ENCODE measurements around the gene NAA15.
"Not testable (repeated sequence)": the region's sequence is repeated elsewhere in the genome, so short reads cannot be mapped to it uniquely, and the experiment has no call there.

The NAA15 gene

GRCh38 chr4:139453041-139453370, 151.7 kb downstream of the NAA15 start:
- DNase-seq (ENCODE audit: low read depth) = peak; percentile 35

- peak; percentile 93 for DNase-seq (ENCODE audit: low read depth)
These were observed 152.2 kb downstream of the NAA15 start for GRCh38 chr4:139453371-139454110.

GRCh38 chr4:139454111-139455045, 153.1 kb downstream of the NAA15 start, which contains the start of gene RAB33B:
Gene RAB33B (plus strand): TSS chr4:139454121. CDS start chr4:139454196, 75 bp downstream.
- DNase-seq (ENCODE audit: low read depth) = no peak

- no peak for DNase-seq (ENCODE audit: low read depth)
These were observed 153.8 kb downstream of the NAA15 start for GRCh38 chr4:139455126-139455538.

- no peak for DNase-seq (ENCODE audit: low read depth)
These were observed 156.0 kb downstream of the NAA15 start for GRCh38 chr4:139457318-139457717.

GRCh38 chr4:139458543-139458942, 157.2 kb downstream of the NAA15 start:
- no peak for DNase-seq (ENCODE audit: low read depth)

GRCh38 chr4:139458999-139459398, 157.7 kb downstream of the NAA15 start:
- DNase-seq (ENCODE audit: low read depth) = no peak

GRCh38 chr4:139460565-139460964, 159.3 kb downstream of the NAA15 start:
- DNase-seq (ENCODE audit: low read depth) = no peak

- DNase-seq (ENCODE audit: low read depth) = no peak
These were observed 159.8 kb downstream of the NAA15 start for GRCh38 chr4:139461022-139461628.

- DNase-seq (ENCODE audit: low read depth) = not testable (repeated sequence)
These were observed 163.2 kb downstream of the NAA15 start for GRCh38 chr4:139464512-139464911.

GRCh38 chr4:139465922-139466321, 164.6 kb downstream of the NAA15 start:
- DNase-seq (ENCODE audit: low read depth) = no peak

- DNase-seq (ENCODE audit: low read depth) = not testable (repeated sequence)
These were observed 167.5 kb downstream of the NAA15 start for GRCh38 chr4:139468756-139469155.

GRCh38 chr4:139469216-139469615, 167.9 kb downstream of the NAA15 start:
- no peak for DNase-seq (ENCODE audit: low read depth)

Measured in stimulated activated CD8-positive, alpha-beta memory T cell treated with anti-CD3 and anti-CD28 coated beads, Interleukin-15, amount 100 ng/mL, for 1 hour (primary cell).